ENCODE data around the gene TNFRSF4. TPM values are rescaled to one million over a fixed set of nuclear protein-coding genes. Genes with fewer than 3 reads are reported as not detected.

The TNFRSF4 gene
- total RNA-seq, 1 donor, result 0.43 TPM

DNA sequence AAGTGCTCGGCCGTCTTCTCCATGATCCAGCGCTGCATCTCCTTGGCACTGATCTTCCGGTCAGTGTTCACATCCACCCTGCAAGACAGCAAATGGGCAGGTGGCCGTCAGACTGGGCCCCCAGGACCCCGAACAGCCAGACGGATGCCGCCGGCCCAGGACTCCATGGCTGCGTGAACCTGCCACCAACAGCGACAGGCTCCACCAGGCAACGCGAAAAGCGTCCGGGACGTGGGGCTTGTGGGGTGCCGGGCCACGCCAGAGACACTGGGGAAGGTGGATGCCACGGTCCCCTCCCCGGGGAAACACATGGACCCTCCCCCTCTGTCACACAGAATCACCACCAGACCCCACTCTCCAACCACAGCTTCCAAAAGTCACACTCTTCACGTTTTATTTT is 9.9 kb upstream of the TNFRSF4 start:
- TF ChIP-seq, protein P1, sequence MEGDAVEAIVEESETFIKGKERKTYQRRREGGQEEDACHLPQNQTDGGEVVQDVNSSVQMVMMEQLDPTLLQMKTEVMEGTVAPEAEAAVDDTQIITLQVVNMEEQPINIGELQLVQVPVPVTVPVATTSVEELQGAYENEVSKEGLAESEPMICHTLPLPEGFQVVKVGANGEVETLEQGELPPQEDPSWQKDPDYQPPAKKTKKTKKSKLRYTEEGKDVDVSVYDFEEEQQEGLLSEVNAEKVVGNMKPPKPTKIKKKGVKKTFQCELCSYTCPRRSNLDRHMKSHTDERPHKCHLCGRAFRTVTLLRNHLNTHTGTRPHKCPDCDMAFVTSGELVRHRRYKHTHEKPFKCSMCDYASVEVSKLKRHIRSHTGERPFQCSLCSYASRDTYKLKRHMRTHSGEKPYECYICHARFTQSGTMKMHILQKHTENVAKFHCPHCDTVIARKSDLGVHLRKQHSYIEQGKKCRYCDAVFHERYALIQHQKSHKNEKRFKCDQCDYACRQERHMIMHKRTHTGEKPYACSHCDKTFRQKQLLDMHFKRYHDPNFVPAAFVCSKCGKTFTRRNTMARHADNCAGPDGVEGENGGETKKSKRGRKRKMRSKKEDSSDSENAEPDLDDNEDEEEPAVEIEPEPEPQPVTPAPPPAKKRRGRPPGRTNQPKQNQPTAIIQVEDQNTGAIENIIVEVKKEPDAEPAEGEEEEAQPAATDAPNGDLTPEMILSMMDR (IDR thresholded peaks at IDR 0.05; ENCODE audit: insufficient read depth, low read depth, low read length), result no peak
- H3K4me3 ChIP-seq (ENCODE audit: low read depth, low read length), result no peak overlapping the region
- DNase-seq (ENCODE audit: low read depth), result no peak

DNA sequence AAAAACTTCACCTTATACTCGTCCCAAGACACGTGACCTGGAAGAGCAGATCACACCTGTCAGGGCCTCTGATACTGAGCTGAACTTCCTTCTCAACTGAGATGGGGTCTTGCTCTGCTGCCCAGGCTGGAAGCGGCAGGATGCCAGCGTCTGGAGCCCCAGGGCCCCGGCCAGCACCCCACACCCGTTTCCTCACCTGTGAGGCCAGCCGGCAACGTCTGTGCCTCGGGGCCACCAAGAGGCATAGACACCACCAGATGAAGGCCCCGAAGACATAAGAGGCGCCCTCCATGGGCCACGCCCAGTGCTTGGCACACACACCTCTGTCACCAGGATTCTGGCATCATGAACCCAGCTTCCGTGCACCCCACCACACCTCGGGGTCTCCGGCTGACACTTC is 9.4 kb upstream of the TNFRSF4 start:
- no peak for DNase-seq (ENCODE audit: low read depth)
- TF ChIP-seq, protein P1 (IDR thresholded peaks at IDR 0.05; ENCODE audit: insufficient read depth, low read depth, low read length), result no peak

DNA sequence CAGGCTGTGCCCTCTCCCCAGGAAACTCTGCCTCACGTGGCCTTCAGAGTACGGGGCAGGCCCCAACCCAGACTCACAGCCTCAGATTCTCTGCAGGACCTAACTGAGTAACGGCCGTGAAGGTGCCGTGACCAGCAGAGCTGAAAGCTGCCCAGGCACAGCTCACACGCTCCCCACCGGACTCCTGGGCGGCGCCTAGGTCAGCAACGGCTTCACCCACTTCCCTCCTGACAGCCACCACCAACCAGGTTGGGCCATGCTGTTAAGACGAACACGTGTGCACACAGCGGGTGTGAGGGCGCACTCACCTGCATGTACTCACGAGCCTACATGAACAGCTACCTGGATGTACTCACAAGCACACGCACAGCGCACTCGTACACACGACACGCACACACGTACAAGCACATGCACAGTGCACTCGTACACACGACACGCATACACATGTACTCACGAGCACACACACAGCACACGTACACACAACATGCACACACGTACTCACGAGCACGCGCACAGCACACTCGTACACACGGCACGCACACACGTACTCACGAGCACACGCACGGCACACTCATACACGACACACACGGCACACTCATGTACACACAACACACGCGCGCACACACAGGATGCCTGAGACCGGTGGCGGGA is 8.7 kb upstream of the TNFRSF4 start:
- DNase-seq (ENCODE audit: low read depth), result no peak
- TF ChIP-seq, protein P1 (IDR thresholded peaks at IDR 0.05; ENCODE audit: insufficient read depth, low read depth, low read length), result no peak
- H3K4me3 ChIP-seq (ENCODE audit: low read depth, low read length), result no peak overlapping the region

More for the DNA sequence above, 9.4 kb upstream of the TNFRSF4 start:
- H3K4me3 ChIP-seq (ENCODE audit: low read depth, low read length), result no peak overlapping the region

DNA sequence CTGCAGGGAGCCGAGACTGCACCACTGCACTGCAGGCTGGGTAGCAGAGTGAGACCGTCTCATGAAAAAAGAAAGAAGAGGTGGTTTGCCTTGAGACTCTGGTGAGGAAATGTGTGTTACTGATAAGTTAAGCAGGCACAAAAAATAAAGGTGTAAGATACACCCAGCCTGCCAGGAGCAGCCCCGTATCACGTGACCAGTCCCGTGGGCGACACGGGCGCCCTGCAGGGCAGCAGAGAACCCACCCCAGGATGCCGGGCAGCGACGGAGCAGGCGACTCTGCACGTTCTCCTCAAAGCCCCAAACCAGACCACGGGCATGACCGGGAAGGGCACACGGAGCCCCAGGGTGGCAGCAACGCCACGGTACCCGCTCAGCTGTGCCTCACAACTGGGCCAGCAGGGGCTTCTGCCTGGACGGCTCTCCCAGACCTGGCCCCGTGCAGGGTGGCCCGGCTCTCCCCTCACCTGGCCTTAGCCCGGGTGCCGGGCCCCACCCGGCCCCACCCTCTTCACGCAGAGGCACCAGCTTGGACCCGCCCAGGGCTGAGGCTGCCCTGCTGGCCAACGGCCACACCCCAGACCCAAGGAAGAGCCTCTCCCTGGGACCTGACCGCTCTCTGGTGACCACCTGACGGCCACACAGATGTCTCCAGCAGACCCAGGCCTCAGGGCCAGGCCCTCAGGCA is 8.1 kb upstream of the TNFRSF4 start:
- DNase-seq (ENCODE audit: low read depth), result no peak
- TF ChIP-seq, protein P1 (IDR thresholded peaks at IDR 0.05; ENCODE audit: insufficient read depth, low read depth, low read length), result no peak
- H3K4me3 ChIP-seq (ENCODE audit: low read depth, low read length), result no peak overlapping the region

DNA sequence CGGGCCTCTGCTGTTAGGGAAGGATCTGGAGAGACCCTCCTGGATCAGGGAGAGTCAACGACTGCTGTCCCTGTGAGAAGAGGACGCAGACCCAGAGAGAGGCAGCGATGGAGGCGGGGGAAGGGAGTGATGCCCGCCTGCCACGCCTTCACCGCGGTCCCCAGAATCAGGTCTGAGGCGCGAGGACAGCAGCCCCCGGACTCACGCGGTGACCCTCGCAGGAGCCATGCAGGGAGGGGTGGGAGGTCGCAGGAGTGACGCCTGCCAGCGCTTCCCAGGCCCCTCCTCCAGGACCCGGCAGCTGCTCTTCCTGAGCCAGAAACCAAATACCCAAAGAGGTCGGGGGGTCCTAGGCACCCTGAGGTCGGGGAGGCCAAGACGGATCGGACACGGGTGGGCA is 6.2 kb upstream of the TNFRSF4 start:
- TF ChIP-seq, protein P1 (IDR thresholded peaks at IDR 0.05; ENCODE audit: insufficient read depth, low read depth, low read length), result no peak
- DNase-seq (ENCODE audit: low read depth), result no peak
- H3K4me3 ChIP-seq (ENCODE audit: low read depth, low read length), result no peak overlapping the region

DNA sequence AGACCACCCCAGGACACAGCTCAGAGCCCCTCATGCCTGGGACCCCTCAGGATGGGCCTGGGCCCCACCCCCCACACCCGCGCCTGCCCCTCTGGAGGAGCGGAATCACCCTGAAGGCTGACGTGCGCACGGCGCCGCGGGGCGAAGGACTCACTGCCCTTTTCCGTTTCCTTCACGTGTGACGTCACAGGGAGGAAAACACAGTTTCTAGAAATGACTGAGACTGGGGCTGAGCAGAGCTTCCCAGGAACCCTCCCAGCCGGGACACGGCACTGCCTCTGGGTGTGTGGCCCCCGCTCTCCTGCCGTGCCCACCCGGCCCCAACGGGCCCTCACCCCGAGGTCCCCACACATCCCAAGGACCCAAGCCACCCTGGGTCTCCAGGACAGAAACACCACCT is 5.4 kb upstream of the TNFRSF4 start:
- TF ChIP-seq, protein P1 (IDR thresholded peaks at IDR 0.05; ENCODE audit: insufficient read depth, low read depth, low read length), result no peak
- H3K4me3 ChIP-seq (ENCODE audit: low read depth, low read length), result no peak overlapping the region
- no peak for DNase-seq (ENCODE audit: low read depth)
